ENCODE results near the gene ASPG. TPM values are rescaled to one million over a fixed set of nuclear protein-coding genes. Genes with fewer than 3 reads are reported as not detected.

Gene ASPG
- total and polyA plus RNA-seq, 2 donors (not counting 3 experiments of a cell fraction or from before 2014, with no cell fraction given) = not detected

DNA sequence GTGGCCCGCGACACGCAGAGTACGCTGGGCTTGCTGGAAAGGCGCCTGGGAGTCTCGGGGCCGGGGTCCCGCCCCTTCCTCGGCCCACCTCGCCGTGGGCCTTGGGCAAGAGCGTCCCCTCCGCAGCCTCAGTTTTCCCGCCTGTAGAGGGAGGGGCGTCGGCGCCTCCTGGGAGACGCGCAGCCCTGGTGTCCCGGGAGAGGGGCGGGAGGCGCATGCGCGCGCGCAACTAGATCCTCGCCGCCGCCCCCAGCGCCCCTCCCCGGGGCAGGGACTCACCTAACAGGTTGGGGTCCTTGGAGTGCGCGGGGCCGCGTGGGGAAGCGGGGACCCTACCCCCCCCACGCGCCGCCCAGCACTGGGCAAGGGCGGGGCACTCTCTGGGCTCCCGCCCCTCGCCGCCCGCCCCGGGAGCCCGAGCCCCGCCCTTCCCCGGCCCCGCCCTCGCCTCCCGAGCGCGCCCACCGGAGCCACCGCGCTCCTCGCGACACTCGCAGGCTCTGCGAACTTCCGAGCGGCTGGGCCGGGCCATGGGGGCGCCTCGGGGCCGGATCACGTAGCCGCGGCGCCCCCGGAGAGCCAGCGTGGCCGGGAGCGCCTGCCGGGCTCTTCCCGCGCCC lies 52.7 kb downstream of the ASPG start, which contains the start of gene KIF26A:
TSS of gene KIF26A (plus strand) at position 490 of the 620 bp plus-strand sequence. CDS start 136 bp downstream, outside the sequence.
- FAIRE-seq (no peak), DNase-seq (ENCODE audit: low read depth, low spot score) (peak; percentile 57)
- BruUV-seq (replicated peaks) = no TSS peak
- dilution Hi-C loops (cut with MboI; ENCODE audit: extremely low pct_ligation_motif_present, low sequenced_read_pairs) (no loop called here), intact Hi-C loops (cut with micrococcal nuclease) (loop anchor here (1.0 to 2.0 kb wide), 5 partner anchors 44 to 502 kb away; no protein-coding TSS in a partner anchor)
- H4K20me1 ChIP-seq (replicated peaks; ENCODE audit: control insufficient read depth, extremely low read depth, insufficient read depth, low read length) = no peaks in the 10 kb centered on the region
- no peaks in the 10 kb centered on the region for H3K36me3 ChIP-seq (ENCODE audit: control insufficient read depth in 2 of 2, extremely low read depth in 1 of 2, insufficient read depth in 2 of 2, low read length in 2 of 2)
- H3K4me1 ChIP-seq (ENCODE audit: control insufficient read depth, extremely low read depth, insufficient read depth, low read length) = peaks cover 21% of the 10 kb centered on the region
- peaks cover 21 to 23% of the 10 kb centered on the region in 2 experiments for H3K27me3 ChIP-seq (ENCODE audit: control insufficient read depth in 2 of 2, insufficient read depth in 2 of 2, low read length in 2 of 2)
- peak within 1 kb of the TSS; percentile 61 to 87 (median 63) for H3K4me3 ChIP-seq (replicated peaks in 1 of 3; ENCODE audit: insufficient read depth in 1 of 3, low read depth in 1 of 3, low read length in 3 of 3)
- ChIA-PET POLR2A (no interaction called here), CTCF (interaction anchor here (0.6 to 1.9 kb wide), 38 partner anchors 9 to 504 kb away, joined by 3 to 132 read pairs (median 4); partner anchors contain the start of gene TMEM179)
- peaks cover 3% of the 10 kb centered on the region for H3K79me2 ChIP-seq (ENCODE audit: control insufficient read depth, insufficient read depth, low read length)
- TF ChIP-seq JUN (IDR thresholded peaks at IDR 0.05; ENCODE audit: borderline replicate concordance, insufficient read depth, insufficient read length, low read depth) (no peak), EZH2 (IDR thresholded peaks at IDR 0.05; ENCODE audit: borderline replicate concordance, low read depth, low read length, severe bottlenecking) (no peak), POLR2A (IDR thresholded peaks at IDR 0.05; ENCODE audit: low read depth, low read length) (no peak), MAX (IDR thresholded peaks at IDR 0.05; ENCODE audit: insufficient read depth, insufficient read length) (no peak), POLR2AphosphoS5 (IDR thresholded peaks at IDR 0.05; ENCODE audit: insufficient read depth, low read depth, low read length) (no peak), FOS (IDR thresholded peaks at IDR 0.05; ENCODE audit: borderline replicate concordance, insufficient read depth, low read length) (no peak), GATA2 (IDR thresholded peaks at IDR 0.05; ENCODE audit: insufficient read depth, insufficient read length, low read depth, low read length) (no peak), MYC (IDR thresholded peaks at IDR 0.05; ENCODE audit: low read depth, low read length) (no peak)
- TF ChIP-seq, protein P1, sequence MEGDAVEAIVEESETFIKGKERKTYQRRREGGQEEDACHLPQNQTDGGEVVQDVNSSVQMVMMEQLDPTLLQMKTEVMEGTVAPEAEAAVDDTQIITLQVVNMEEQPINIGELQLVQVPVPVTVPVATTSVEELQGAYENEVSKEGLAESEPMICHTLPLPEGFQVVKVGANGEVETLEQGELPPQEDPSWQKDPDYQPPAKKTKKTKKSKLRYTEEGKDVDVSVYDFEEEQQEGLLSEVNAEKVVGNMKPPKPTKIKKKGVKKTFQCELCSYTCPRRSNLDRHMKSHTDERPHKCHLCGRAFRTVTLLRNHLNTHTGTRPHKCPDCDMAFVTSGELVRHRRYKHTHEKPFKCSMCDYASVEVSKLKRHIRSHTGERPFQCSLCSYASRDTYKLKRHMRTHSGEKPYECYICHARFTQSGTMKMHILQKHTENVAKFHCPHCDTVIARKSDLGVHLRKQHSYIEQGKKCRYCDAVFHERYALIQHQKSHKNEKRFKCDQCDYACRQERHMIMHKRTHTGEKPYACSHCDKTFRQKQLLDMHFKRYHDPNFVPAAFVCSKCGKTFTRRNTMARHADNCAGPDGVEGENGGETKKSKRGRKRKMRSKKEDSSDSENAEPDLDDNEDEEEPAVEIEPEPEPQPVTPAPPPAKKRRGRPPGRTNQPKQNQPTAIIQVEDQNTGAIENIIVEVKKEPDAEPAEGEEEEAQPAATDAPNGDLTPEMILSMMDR (IDR thresholded peaks at IDR 0.05; ENCODE audit: extremely low read depth in 1 of 2, insufficient read depth in 1 of 2, low read depth in 1 of 2, low read length in 2 of 2) = no peak
- H3K9ac ChIP-seq (replicated peaks; ENCODE audit: extremely low read depth, insufficient read depth, low read length) = peak within 1 kb of the TSS; percentile 23
- H3K4me2 ChIP-seq (ENCODE audit: insufficient read depth, low read length) = peak within 1 kb of the TSS; percentile 87
- no peaks in the 10 kb centered on the region for H3K9me1 ChIP-seq (replicated peaks; ENCODE audit: control insufficient read depth, extremely low read depth, insufficient read depth, low read length)
- H2AFZ ChIP-seq (ENCODE audit: low read depth, low read length) = peak within 1 kb of the TSS; percentile 91
- H3K9me3 ChIP-seq (replicated peaks; ENCODE audit: control insufficient read depth, insufficient read depth, low read length) = no peaks in the 10 kb centered on the region
- no peak within 1 kb of the TSS for H3K27ac ChIP-seq (ENCODE audit: insufficient read depth, low read depth, low read length)

Data from endothelial cell of umbilical vein (primary cell).